ENCODE data around the gene ERGIC3. TPM values are rescaled to one million over a fixed set of nuclear protein-coding genes. Genes with fewer than 3 reads are reported as not detected.
A peak's percentile ranks its signal among the peaks of the same experiment; 100 is the strongest.

ERGIC3 gene
- total and polyA plus RNA-seq, 2 experiments from 2014 or later = 309 to 369 TPM

DNA sequence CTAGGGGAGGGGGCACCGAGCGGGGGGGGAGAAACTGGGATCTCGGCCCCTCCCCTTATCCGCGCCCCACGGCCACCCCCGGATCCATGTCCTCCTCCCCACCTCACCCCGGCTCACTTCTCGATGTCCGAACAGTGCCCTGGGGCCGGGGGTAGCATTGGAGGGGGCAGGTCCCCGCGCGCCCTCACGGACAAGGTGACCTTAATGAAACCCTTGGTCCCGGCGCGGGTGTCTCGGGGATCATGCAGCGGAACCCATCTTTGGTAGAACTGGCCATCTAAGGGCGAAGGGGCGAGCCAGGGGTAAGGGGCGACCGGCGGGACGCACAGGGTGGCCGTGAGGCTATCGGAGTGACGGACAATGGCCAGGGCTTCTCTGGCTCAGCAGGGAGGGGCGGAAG lies 60.1 kb downstream of the ERGIC3 start:
- Histone ChIP-seq H4K20me1 (ENCODE audit: insufficient read depth, poor library complexity, severe bottlenecking) (no peaks in the 10 kb centered on the region), H3K27ac (no peak overlapping the region), H3K9me2 (replicated peaks; ENCODE audit: insufficient read depth) (no peaks in the 10 kb centered on the region), H3K4me2 (peak overlapping the region; percentile 98), H2AFZ (peak overlapping the region; percentile 52), H3K9me3 (ENCODE audit: low read depth) (no peaks in the 10 kb centered on the region), H3K79me2 (no peaks in the 10 kb centered on the region), H3K4me3 (peak overlapping the region; percentile 45), H3K36me3 (replicated peaks; ENCODE audit: insufficient read depth, low read depth) (no peaks in the 10 kb centered on the region), H3K4me1 (ENCODE audit: insufficient read depth) (peaks cover 13% of the 10 kb centered on the region), H3K27me3 (peaks cover 32% of the 10 kb centered on the region)
- TF ChIP-seq CTCF (IDR thresholded peaks at IDR 0.05; ENCODE audit: poor library complexity) = no peak
- WGBS (ENCODE audit: low lambda C conversion rate, missing lambda C conversion rate) = 53% methylated on average over 21 of the region's 30 CpGs
- DNase-seq (ENCODE audit: low spot score) = no peak

DNA sequence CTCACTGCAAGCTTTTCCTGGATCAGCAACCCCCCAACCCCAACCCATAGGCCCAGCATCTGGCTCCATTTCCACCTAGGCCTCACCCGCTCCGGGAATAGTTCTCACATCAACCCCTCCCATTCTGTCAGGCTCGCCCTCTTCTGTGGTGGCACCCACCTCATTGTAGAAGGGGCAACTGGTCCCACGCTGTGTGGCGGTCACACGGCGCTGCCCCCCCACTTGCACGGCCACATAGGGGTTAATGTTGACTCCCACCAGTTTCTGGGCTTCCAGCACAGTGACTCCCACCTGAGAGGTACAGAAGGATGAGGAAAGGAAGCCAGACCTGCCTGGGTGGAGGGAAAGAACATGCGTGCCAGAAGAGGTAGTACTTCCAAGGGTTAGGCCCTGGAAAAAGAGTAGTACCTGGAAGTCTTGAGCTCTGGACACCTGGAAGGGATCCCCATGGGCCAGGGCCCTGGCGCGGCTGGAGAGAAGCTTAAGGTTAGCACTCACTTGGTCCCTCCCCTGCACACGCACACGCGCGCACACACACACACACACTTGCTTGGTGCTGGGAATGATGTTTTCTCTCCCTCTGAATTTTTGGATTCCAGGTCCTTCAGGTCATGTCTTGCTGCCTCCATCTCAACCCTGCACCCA lies 61.1 kb downstream of the ERGIC3 start:
- Histone ChIP-seq H3K4me3 (no peak overlapping the region), H3K4me1 (ENCODE audit: insufficient read depth) (peaks cover 13% of the 10 kb centered on the region), H3K36me3 (replicated peaks; ENCODE audit: insufficient read depth, low read depth) (no peaks in the 10 kb centered on the region), H4K20me1 (ENCODE audit: insufficient read depth, poor library complexity, severe bottlenecking) (no peaks in the 10 kb centered on the region), H3K27ac (no peak overlapping the region), H3K9me3 (ENCODE audit: low read depth) (no peaks in the 10 kb centered on the region), H3K9me2 (replicated peaks; ENCODE audit: insufficient read depth) (no peaks in the 10 kb centered on the region), H3K4me2 (no peak overlapping the region), H3K27me3 (peaks cover 32% of the 10 kb centered on the region), H2AFZ (no peak overlapping the region), H3K79me2 (no peaks in the 10 kb centered on the region)
- TF ChIP-seq EZH2 (IDR thresholded peaks at IDR 0.05; ENCODE audit: borderline replicate concordance) = no peak
- no peak for TF ChIP-seq EZH2phosphoT487 (IDR thresholded peaks at IDR 0.05; ENCODE audit: low read depth, severe bottlenecking, unreplicated experiment)
- no peak for TF ChIP-seq CTCF (IDR thresholded peaks at IDR 0.05; ENCODE audit: poor library complexity)
- WGBS (ENCODE audit: low lambda C conversion rate, missing lambda C conversion rate) = 93% methylated on average over 15 of the region's 15 CpGs
- DNase-seq (ENCODE audit: low spot score) = no peak

- H4K20me1 ChIP-seq (ENCODE audit: insufficient read depth, poor library complexity, severe bottlenecking) = no peaks in the 10 kb centered on the region
- peaks cover 28% of the 10 kb centered on the region for H3K27me3 ChIP-seq
- no peaks in the 10 kb centered on the region for H3K79me2 ChIP-seq
- H3K9me3 ChIP-seq (ENCODE audit: low read depth) = no peaks in the 10 kb centered on the region
- 87% methylated on average over 11 of the region's 11 CpGs for WGBS (ENCODE audit: low lambda C conversion rate, missing lambda C conversion rate)
- no peak overlapping the region for H2AFZ ChIP-seq
- DNase-seq (ENCODE audit: low spot score) = no peak
- peaks cover 13% of the 10 kb centered on the region for H3K4me1 ChIP-seq (ENCODE audit: insufficient read depth)
- H3K4me3 ChIP-seq = no peak overlapping the region
- no peak overlapping the region for H3K27ac ChIP-seq
- no peaks in the 10 kb centered on the region for H3K9me2 ChIP-seq (replicated peaks; ENCODE audit: insufficient read depth)
- no peak overlapping the region for H3K4me2 ChIP-seq
- no peaks in the 10 kb centered on the region for H3K36me3 ChIP-seq (replicated peaks; ENCODE audit: insufficient read depth, low read depth)
- TF ChIP-seq CTCF (IDR thresholded peaks at IDR 0.05; ENCODE audit: poor library complexity) (no peak), EZH2phosphoT487 (IDR thresholded peaks at IDR 0.05; ENCODE audit: low read depth, severe bottlenecking, unreplicated experiment) (no peak), EZH2 (IDR thresholded peaks at IDR 0.05; ENCODE audit: borderline replicate concordance) (no peak)
Measured at GRCh38 chr20:35603695-35604448, 62.0 kb downstream of the ERGIC3 start.

Data from hepatocyte (in vitro differentiated cells).